CD8-positive, alpha-beta memory T cell (primary cell): Measurements from ENCODE around the gene ABAT. TPM values are rescaled to one million over a fixed set of nuclear protein-coding genes. Genes with fewer than 3 reads are reported as not detected.

Experiments
- CTCF ChIA-PET: fragments of 350-600 bp; sonication (Branson Sonifier 250); formaldehyde crosslinking; loops from one replicate; lab custom pipeline; 2021; ENCODE audit warnings: antibody characterized with exemption; lab: Charles Lee
- POLR2A ChIA-PET: fragments of 350-600 bp; sonication (Branson Sonifier 250); formaldehyde crosslinking; loops from one replicate; lab custom pipeline; 2021; ENCODE audit warnings: antibody characterized with exemption; lab: Charles Lee
- DNase-seq, 5 donors: peaks; one replicate each; pipeline versions ENCODE4 v3.0.0 to v3.0.0-alpha.2; 2020 to 2022; ENCODE audit warnings: mixed read lengths in 1 of 5
- H3K27ac ChIP-seq: one replicate; pipeline ENCODE4 v1.7.0; 2013; ENCODE audit warnings: low read depth, mild to moderate bottlenecking, low read length, moderate library complexity
- H3K27me3 ChIP-seq: 2 replicates; pipeline ENCODE4 v1.7.0; 2013; ENCODE audit warnings: low read length, mild to moderate bottlenecking; ENCODE audit not compliant: insufficient read depth, poor library complexity, severe bottlenecking
- H3K36me3 ChIP-seq: 2 replicates; pipeline ENCODE4 v1.7.0; 2013; ENCODE audit warnings: mild to moderate bottlenecking, low read length, moderate library complexity; ENCODE audit not compliant: insufficient read depth
- H3K4me1 ChIP-seq: 2 replicates; pipeline ENCODE4 v1.7.0; 2013; ENCODE audit warnings: mild to moderate bottlenecking, low read length, moderate library complexity; ENCODE audit not compliant: insufficient read depth
- H3K4me3 ChIP-seq: 2 replicates; pipeline ENCODE4 v1.7.0; 2013; ENCODE audit warnings: mild to moderate bottlenecking, low read length
- H3K9me3 ChIP-seq: 2 replicates; pipeline ENCODE4 v1.7.0; 2013; ENCODE audit warnings: mild to moderate bottlenecking, low read length
- H3K27ac Mint-ChIP-seq, 8 donors: one replicate each; pipeline ENCODE4 v1.8.0; 2020 to 2021; ENCODE audit warnings: mixed read lengths in 8 of 8, mild to moderate bottlenecking in 6 of 8, inconsistent platforms in 3 of 8, moderate library complexity in 3 of 8
- H3K27me3 Mint-ChIP-seq, 2 donors: one replicate each; pipeline ENCODE4 v1.8.0; 2020 to 2021; ENCODE audit warnings: mixed read lengths in 2 of 2, mild to moderate bottlenecking in 1 of 2, moderate library complexity in 1 of 2
- H3K36me3 Mint-ChIP-seq, 3 donors: one replicate each; pipeline ENCODE4 v1.8.0; 2020 to 2021; ENCODE audit warnings: mixed read lengths in 3 of 3, inconsistent platforms in 1 of 3, mild to moderate bottlenecking in 1 of 3
- H3K4me1 Mint-ChIP-seq, 3 donors: one replicate each; pipeline ENCODE4 v1.8.0; 2020 to 2021; ENCODE audit warnings: mixed read lengths in 3 of 3, inconsistent platforms in 1 of 3, mild to moderate bottlenecking in 1 of 3
- H3K4me3 Mint-ChIP-seq, 7 donors: one replicate each; pipeline ENCODE4 v1.8.0; 2020 to 2021; ENCODE audit warnings: mixed read lengths in 7 of 7, mild to moderate bottlenecking in 6 of 7, moderate library complexity in 4 of 7, inconsistent platforms in 2 of 7
- H3K9me3 Mint-ChIP-seq, 5 donors: one replicate each; pipeline ENCODE4 v1.8.0; 2020 to 2022; ENCODE audit warnings: mixed read lengths in 5 of 5, mild to moderate bottlenecking in 3 of 5, moderate library complexity in 2 of 5, inconsistent platforms in 1 of 5
- polyA plus RNA-seq: library from polyadenylated mRNA; unstranded; fragments of 300-500 nt; fragmentation: Illumina TruSeq; gene quantifications from one replicate; pipeline ENCODE4 v1.2.3, GENCODE V29; 2021
- total RNA-seq, 2 experiments: library from RNA; stranded (reverse); gene quantifications; one replicate each; pipeline ENCODE4 v1.2.3, GENCODE V29; 2021

ABAT gene
- total and polyA plus RNA-seq, 3 experiments from 2014 or later: 3.0 to 10.1 (median 9.8) TPM

DNA sequence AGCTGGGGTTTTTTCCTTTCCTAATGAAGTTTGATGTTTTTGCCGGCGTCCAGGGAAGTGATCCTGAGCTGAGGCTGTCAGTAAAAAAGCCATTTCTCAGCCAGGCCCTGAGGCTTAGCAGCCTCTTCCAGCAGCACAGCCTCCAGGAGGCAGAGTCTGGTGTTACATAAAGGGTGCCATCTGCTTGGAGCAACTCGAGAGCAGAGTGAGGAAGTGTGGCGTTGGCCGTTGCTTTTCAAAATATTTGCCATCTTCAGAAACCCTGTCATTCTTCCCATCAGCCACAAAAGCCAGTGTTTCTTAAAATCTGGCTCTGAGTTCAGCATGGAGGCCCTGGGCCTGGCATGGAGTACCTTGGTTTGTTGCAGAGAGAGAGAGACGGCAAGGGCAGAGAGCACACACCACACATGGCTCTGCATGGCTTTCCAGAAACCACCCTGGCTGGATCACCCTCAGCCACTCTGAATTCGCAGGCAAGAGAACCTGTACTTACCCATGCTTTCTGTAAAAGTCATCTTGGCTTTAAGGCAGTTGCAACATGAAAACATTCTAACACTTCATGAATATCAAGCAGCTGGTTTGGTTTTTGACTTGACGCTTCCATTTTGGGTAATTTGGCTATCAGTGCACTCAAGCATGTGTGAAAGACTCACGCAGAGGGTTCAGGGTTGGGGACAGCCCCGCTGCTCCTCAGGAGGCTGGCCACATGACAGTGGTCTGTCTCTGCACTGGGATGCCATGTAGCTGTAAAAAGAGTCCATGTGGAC lies 144.3 kb downstream of the ABAT start:
- ChIA-PET POLR2A (no interaction called here), CTCF (interaction anchor here (1.3 kb wide), 1 partner anchor 61 kb away, joined by 5 read pairs; no protein-coding TSS in a partner anchor)
- no peak overlapping the region for H3K4me3 ChIP-seq
- no peak for DNase-seq
- Mint-ChIP-seq H3K4me3 (peak overlapping the region in 1 of 7 donors; percentile 41), H3K27ac (peak overlapping the region in 3 of 8 donors; percentile 24 to 71 (median 41)), H3K9me3 (no peaks in the 10 kb centered on the region), H3K36me3 (peaks cover 18 to 76% (median 20%) of the 10 kb centered on the region in 3 donors), H3K4me1 (peaks cover 23 to 27% (median 24%) of the 10 kb centered on the region in 3 donors), H3K27me3 (no peaks in the 10 kb centered on the region)
- H3K27me3 ChIP-seq: no peaks in the 10 kb centered on the region
- H3K36me3 ChIP-seq: peaks cover 21% of the 10 kb centered on the region
- H3K4me1 ChIP-seq: peaks cover 12% of the 10 kb centered on the region
- no peaks in the 10 kb centered on the region for H3K9me3 ChIP-seq
- no peak overlapping the region for H3K27ac ChIP-seq

DNA sequence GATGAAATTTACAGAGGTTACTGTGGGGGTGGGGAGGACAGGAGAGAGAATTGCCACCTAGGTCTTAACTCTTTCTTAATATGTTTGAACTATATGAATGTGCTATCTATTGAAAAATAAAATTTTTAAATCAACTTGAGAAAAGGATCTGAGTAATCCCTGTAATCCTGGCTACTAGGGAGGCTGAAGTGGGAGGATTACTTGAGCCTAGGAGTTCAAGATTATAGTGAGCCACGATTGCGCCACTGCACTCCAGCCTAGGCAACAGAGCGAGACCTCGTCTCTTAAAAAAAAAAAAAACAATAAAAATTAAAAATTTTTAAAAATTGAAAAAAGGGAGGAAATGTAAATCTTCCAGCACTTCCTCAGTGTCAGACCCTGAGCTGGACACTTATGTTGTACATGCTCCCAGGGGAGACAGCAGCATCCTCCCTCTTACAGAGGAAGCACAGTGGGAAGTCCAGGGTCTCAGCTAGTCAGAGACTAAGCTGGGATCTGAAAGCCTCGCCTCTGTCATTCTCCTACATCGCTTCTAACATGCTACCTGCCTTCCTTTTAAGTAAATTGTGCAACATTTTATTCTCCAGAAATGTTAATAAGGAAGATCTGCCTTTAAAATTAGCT lies 145.1 kb downstream of the ABAT start:
- Mint-ChIP-seq H3K36me3 (peaks cover 15 to 75% (median 20%) of the 10 kb centered on the region in 3 donors), H3K4me1 (peaks cover 21 to 27% (median 23%) of the 10 kb centered on the region in 3 donors), H3K27me3 (no peaks in the 10 kb centered on the region), H3K4me3 (no peak overlapping the region), H3K9me3 (no peaks in the 10 kb centered on the region), H3K27ac (peak overlapping the region in 4 of 8 donors; percentile 24 to 71 (median 43))
- Histone ChIP-seq H3K27ac (no peak overlapping the region), H3K4me1 (peaks cover 12% of the 10 kb centered on the region), H3K4me3 (no peak overlapping the region), H3K36me3 (peaks cover 14% of the 10 kb centered on the region), H3K27me3 (no peaks in the 10 kb centered on the region), H3K9me3 (no peaks in the 10 kb centered on the region)
- ChIA-PET POLR2A (interaction anchor here (0.7 kb wide), 1 partner anchor 19 kb away, joined by 3 read pairs; no protein-coding TSS in a partner anchor), CTCF (interaction anchor here (1.3 kb wide), 2 partner anchors 60 to 319 kb away, joined by 3 to 5 read pairs; no protein-coding TSS in a partner anchor)
- no peak for DNase-seq

DNA sequence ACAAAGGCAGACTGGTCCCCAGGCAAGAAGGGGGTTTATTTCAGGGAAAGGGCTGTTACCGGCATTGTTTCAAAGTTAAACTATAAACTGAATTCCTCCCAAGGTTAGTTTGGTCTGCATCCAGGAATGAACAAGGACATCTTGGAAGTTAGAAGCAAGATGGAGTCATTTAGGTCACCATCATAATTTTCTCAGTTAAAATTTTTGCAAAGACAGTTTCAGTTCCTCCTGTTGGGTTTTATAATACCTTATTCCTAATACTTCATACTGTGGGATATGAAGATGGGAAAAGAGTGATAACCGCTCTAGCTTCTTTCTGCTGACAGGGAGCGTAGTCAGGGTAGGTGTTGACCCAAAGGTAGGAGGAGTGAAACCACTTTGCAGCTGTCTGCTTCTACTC lies 148.0 kb downstream of the ABAT start:
- no peak overlapping the region for H3K4me3 Mint-ChIP-seq
- DNase-seq: no peak
- no peaks in the 10 kb centered on the region for H3K9me3 Mint-ChIP-seq
- H3K27ac ChIP-seq: no peak overlapping the region
- H3K4me3 ChIP-seq: no peak overlapping the region
- H3K4me1 ChIP-seq: peaks cover 3% of the 10 kb centered on the region
- H3K36me3 ChIP-seq: peaks cover 12% of the 10 kb centered on the region
- H3K27ac Mint-ChIP-seq: peak overlapping the region in 3 of 8 donors; percentile 5 to 85 (median 61)
- H3K36me3 Mint-ChIP-seq: peaks cover 1 to 63% (median 12%) of the 10 kb centered on the region in 3 donors
- ChIA-PET CTCF (no interaction called here), POLR2A (no interaction called here)
- peaks cover 10 to 14% (median 12%) of the 10 kb centered on the region in 3 donors for H3K4me1 Mint-ChIP-seq
- H3K27me3 Mint-ChIP-seq: no peaks in the 10 kb centered on the region
- H3K9me3 ChIP-seq: no peaks in the 10 kb centered on the region
- no peaks in the 10 kb centered on the region for H3K27me3 ChIP-seq

DNA sequence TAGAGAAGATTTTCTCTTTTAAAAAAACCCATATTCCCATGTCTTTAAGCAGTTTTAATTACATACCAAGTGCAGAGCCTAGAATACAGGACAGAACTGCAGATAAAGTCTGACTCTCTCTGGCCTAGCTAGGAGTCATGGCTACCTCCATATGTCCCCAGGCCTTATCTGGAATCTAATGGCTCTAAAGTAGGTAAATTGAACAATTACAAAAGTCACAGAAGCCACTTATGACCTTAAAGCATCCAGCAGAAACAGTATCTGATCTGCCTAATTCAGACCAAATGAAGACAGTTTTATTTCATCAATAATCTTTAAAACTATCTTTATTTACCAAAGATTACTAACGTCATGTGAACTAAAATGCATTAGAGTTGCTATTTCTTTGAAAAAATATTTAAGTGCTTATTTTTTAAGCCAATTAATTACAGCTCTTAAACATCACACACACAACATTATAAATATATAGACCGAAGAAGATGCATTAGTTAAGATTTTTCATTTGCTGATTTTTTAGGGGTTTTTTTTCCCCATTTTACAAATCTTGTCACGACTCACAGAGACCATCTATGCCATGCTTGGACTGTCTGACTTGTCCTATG lies 152.0 kb downstream of the ABAT start:
- Histone ChIP-seq H3K4me1 (no peaks in the 10 kb centered on the region), H3K27me3 (no peaks in the 10 kb centered on the region), H3K36me3 (peaks cover 9% of the 10 kb centered on the region), H3K9me3 (no peaks in the 10 kb centered on the region), H3K27ac (no peak overlapping the region), H3K4me3 (no peak overlapping the region)
- Mint-ChIP-seq H3K4me1 (peaks cover 6 to 11% (median 9%) of the 10 kb centered on the region in 3 donors), H3K9me3 (no peaks in the 10 kb centered on the region), H3K27ac (peak overlapping the region in 1 of 8 donors; percentile 50), H3K36me3 (peaks cover 5 to 64% (median 12%) of the 10 kb centered on the region in 3 donors), H3K27me3 (no peaks in the 10 kb centered on the region), H3K4me3 (no peak overlapping the region)
- CTCF ChIA-PET: no interaction called here
- DNase-seq: no peak
- POLR2A ChIA-PET: no interaction called here

DNA sequence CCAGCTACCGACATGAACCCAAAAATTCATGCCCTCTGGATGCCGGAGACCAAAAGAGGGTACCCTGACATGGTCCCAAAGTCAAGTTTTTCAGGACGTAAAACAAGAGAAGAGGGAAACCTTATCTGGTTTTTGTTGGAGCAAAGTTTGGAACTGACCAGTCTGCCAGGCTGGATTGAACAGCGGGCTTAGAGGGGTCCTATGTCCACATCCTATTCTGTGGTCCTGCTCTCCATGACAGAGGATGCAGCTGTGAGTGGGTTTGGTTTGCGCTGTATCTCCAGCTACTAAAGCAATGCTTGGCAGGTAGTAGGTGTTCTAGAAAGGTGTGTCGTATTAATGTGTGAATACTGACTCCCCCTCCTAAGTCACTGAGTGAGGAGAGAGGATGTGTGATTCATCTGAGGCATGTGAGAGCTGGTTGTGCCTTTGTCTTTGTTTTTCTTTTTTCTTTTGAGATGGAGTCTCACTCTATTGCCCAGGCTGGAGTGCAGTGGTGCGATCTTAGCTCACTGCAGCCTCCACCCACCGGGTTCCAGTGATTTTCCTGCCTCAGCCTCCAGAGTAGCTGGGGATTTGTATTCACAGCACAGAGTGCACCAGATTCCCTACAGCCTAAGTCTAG lies 154.2 kb downstream of the ABAT start:
- H3K9me3 ChIP-seq: no peaks in the 10 kb centered on the region
- no peaks in the 10 kb centered on the region for H3K27me3 ChIP-seq
- H3K9me3 Mint-ChIP-seq: no peaks in the 10 kb centered on the region
- no peaks in the 10 kb centered on the region for H3K4me1 ChIP-seq
- no peak overlapping the region for H3K4me3 Mint-ChIP-seq
- H3K4me3 ChIP-seq: no peak overlapping the region
- no peak for DNase-seq
- H3K27ac ChIP-seq: no peak overlapping the region
- no peaks in the 10 kb centered on the region for H3K27me3 Mint-ChIP-seq
- ChIA-PET CTCF (no interaction called here), POLR2A (no interaction called here)
- peaks cover 5 to 56% (median 12%) of the 10 kb centered on the region in 3 donors for H3K36me3 Mint-ChIP-seq
- H3K27ac Mint-ChIP-seq: no peak overlapping the region
- H3K36me3 ChIP-seq: peaks cover 18% of the 10 kb centered on the region
- peaks cover 14 to 23% (median 17%) of the 10 kb centered on the region in 3 donors for H3K4me1 Mint-ChIP-seq

- H3K36me3 ChIP-seq: peaks cover 18% of the 10 kb centered on the region
- no peak for DNase-seq
Measured at GRCh38 chr16:8831450-8831849, 157.0 kb downstream of the ABAT start.

DNA sequence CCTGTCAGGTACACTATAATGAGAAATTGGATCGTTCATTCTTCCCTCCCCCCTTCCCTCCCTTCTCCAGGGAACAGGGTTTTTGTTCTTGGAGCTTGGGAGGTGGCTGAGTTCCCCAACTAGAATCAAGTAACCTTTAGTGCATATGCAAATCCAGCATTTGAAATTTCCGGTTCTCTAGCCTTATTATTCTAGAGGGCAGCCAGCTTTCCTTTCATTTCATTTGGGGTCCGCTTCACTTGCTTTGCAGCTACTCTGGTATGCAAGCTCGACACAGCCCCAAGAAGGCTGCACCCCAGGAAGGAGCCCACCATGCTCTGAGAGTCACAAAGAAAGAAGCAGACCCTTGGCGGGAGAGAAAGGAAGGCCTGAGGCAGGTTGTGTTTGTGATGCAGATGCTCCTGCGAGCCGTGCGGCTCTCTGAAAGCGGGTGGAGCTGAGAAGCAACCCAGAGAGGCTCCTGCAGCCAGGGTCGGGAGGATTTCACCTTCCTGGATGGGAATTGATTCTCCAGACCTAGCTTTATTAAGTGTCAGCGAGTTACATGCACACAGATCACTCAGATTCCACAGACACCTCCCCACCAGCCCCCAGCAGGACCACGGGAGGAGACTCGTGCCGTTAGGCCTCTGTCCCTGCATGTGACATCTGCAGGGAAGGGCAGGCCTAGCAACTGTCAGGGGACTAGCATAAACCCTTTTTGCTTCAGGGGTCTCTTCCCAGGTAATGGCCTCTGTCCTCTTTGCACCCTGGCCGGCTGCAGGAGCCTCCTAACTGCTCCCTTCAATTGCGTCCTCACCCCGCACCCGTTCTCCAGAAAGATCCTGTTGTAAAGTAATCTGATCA lies 157.7 kb downstream of the ABAT start:
- H3K36me3 ChIP-seq: peaks cover 18% of the 10 kb centered on the region
- CTCF ChIA-PET: no interaction called here
- H3K27ac Mint-ChIP-seq: peak overlapping the region in 2 of 8 donors; percentile 58 to 74

More at GRCh38 chr16:8831450-8831849, 157.0 kb downstream of the ABAT start:
- CTCF ChIA-PET: interaction anchor here (1.0 kb wide), 1 partner anchor 22 kb away, joined by 3 read pairs; no protein-coding TSS in a partner anchor
- Mint-ChIP-seq H3K9me3 (no peaks in the 10 kb centered on the region), H3K4me1 (peaks cover 19 to 28% (median 27%) of the 10 kb centered on the region in 3 donors), H3K27me3 (no peaks in the 10 kb centered on the region), H3K36me3 (peaks cover 5 to 44% (median 8%) of the 10 kb centered on the region in 3 donors), H3K27ac (peak overlapping the region in 1 of 8 donors; percentile 38), H3K4me3 (no peak overlapping the region)
- POLR2A ChIA-PET: no interaction called here
- no peaks in the 10 kb centered on the region for H3K27me3 ChIP-seq
- H3K4me3 ChIP-seq: no peak overlapping the region
- no peaks in the 10 kb centered on the region for H3K4me1 ChIP-seq
- H3K27ac ChIP-seq: no peak overlapping the region
- no peaks in the 10 kb centered on the region for H3K9me3 ChIP-seq

More for the DNA sequence above, 157.7 kb downstream of the ABAT start:
- DNase-seq: no peak
- Histone ChIP-seq H3K9me3 (no peaks in the 10 kb centered on the region), H3K27me3 (no peaks in the 10 kb centered on the region), H3K27ac (no peak overlapping the region), H3K4me1 (no peaks in the 10 kb centered on the region), H3K4me3 (no peak overlapping the region)
- Mint-ChIP-seq H3K27me3 (no peaks in the 10 kb centered on the region), H3K4me3 (peak overlapping the region in 1 of 7 donors; percentile 82), H3K9me3 (no peaks in the 10 kb centered on the region), H3K4me1 (peaks cover 19 to 28% (median 27%) of the 10 kb centered on the region in 3 donors), H3K36me3 (peaks cover 5 to 41% (median 8%) of the 10 kb centered on the region in 3 donors)
- POLR2A ChIA-PET: no interaction called here
